Activated CD8-positive, alpha-beta T cell treated with anti-CD3 and anti-CD28 coated beads, Interleukin-2, amount 10 ng/mL, durations not matched to agents 7 days and 5 days (primary cell): ENCODE results near the gene GRM1. TPM values are rescaled to one million over a fixed set of nuclear protein-coding genes. Genes with fewer than 3 reads are reported as not detected.

ENCODE experiments used
- ATAC-seq: fragments of 150-1000 bp; cut with Tn5 transposase; one replicate; pipeline ENCODE4 v1.10.0; 2021; ENCODE audit warnings: moderate library complexity
- CTCF ChIA-PET: fragments of 350-600 bp; sonication (Branson Sonifier 250); formaldehyde crosslinking; loops from one replicate; lab custom pipeline; 2021; ENCODE audit warnings: antibody characterized with exemption; lab: Charles Lee
- POLR2A ChIA-PET: fragments of 350-600 bp; sonication (Branson Sonifier 250); formaldehyde crosslinking; loops from one replicate; lab custom pipeline; 2021; ENCODE audit warnings: antibody characterized with exemption; lab: Charles Lee
- DNase-seq: peaks from one replicate; pipeline ENCODE4 v3.0.0-alpha.2; 2020
- H3K27ac Mint-ChIP-seq: one replicate; pipeline ENCODE4 v1.8.0; 2021; ENCODE audit warnings: mild to moderate bottlenecking, mixed read lengths
- H3K27me3 Mint-ChIP-seq: one replicate; pipeline ENCODE4 v1.8.0; 2021; ENCODE audit warnings: low read depth, mixed read lengths
- H3K36me3 Mint-ChIP-seq: one replicate; pipeline ENCODE4 v1.8.0; 2021; ENCODE audit warnings: low read depth, mixed read lengths
- H3K4me1 Mint-ChIP-seq: one replicate; pipeline ENCODE4 v1.8.0; 2021; ENCODE audit warnings: low read depth, mixed read lengths
- H3K4me3 Mint-ChIP-seq: one replicate; pipeline ENCODE4 v1.8.0; 2021; ENCODE audit warnings: mild to moderate bottlenecking, mixed read lengths
- H3K9me3 Mint-ChIP-seq: one replicate; pipeline ENCODE4 v1.8.0; 2022; ENCODE audit warnings: mixed read lengths; ENCODE audit not compliant: insufficient read depth
- total RNA-seq, 2 experiments: library from RNA; stranded (reverse); gene quantifications; one replicate each; pipeline ENCODE4 v1.2.3, GENCODE V29; 2021

GRM1 gene
- total RNA-seq, 2 experiments from 2014 or later = not detected

DNA sequence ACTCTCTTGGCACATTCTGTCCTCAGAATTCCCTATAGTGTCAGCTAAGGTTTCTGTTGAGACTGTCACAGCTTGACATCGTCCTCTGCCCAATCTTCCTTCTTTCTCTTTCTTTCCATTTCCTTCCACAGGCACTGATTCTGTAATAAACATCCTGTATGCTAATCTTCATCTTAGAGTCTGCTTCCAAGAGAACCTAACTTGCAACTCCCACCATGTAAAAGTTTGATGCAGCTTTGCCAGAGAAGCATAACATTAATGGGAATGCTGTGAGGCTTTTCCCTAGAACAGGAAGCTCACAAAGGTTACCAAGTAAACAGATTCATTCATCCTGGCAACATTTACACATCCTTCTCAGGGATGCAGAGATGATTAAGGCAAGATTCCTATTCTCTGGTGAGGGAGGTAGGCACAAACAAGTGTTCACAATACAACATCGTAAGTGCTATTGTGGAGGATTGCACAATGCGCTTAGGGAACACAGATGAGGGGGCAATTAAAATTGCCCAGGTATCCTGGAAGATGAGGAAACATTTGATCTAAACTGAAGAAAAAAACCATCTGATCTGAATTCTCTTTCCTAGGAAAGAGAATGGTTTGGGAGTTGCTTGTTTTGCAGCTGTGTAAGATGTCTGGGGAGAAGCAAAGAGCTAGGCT, 74.7 kb downstream of the GRM1 start:
- ATAC-seq (no peak), DNase-seq (no peak)
- Mint-ChIP-seq H3K4me3 (no peak overlapping the region), H3K36me3 (no peaks in the 10 kb centered on the region), H3K27ac (no peak overlapping the region), H3K9me3 (no peaks in the 10 kb centered on the region), H3K27me3 (no peaks in the 10 kb centered on the region), H3K4me1 (no peaks in the 10 kb centered on the region)
- ChIA-PET CTCF (no interaction called here), POLR2A (no interaction called here)

- Mint-ChIP-seq H3K9me3 (no peaks in the 10 kb centered on the region), H3K27ac (no peak overlapping the region), H3K4me3 (no peak overlapping the region), H3K4me1 (no peaks in the 10 kb centered on the region), H3K36me3 (no peaks in the 10 kb centered on the region), H3K27me3 (no peaks in the 10 kb centered on the region)
- ATAC-seq = no peak
- DNase-seq = no peak
- ChIA-PET POLR2A (no interaction called here), CTCF (no interaction called here)
Observed at GRCh38 chr6:146106532-146106931, 77.7 kb downstream of the GRM1 start.

DNA sequence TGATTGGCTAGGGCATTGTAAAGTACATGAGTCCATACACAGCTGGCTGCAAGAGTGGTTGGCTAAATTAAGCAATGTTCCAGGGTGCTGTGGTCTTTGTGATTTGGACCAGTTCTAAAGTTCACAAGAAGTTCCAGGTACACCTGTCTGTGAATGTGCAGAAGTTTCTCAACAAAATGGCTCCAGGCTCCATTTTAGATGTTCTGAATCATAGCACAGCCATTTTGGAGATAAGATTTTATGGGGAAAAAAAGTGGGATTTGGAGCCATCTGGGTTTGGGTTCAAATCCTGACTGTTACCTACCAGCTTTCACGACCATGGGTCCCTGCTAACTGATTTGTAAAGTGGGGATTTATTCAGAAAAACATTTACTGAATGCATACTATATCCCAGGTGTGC, 82.1 kb downstream of the GRM1 start:
- no peak overlapping the region for H3K27ac Mint-ChIP-seq
- no peak overlapping the region for H3K4me3 Mint-ChIP-seq
- no peak for ATAC-seq
- no peaks in the 10 kb centered on the region for H3K36me3 Mint-ChIP-seq
- POLR2A ChIA-PET = no interaction called here
- no peaks in the 10 kb centered on the region for H3K4me1 Mint-ChIP-seq
- H3K27me3 Mint-ChIP-seq = no peaks in the 10 kb centered on the region
- no peak for DNase-seq
- H3K9me3 Mint-ChIP-seq = no peaks in the 10 kb centered on the region
- CTCF ChIA-PET = no interaction called here

DNA sequence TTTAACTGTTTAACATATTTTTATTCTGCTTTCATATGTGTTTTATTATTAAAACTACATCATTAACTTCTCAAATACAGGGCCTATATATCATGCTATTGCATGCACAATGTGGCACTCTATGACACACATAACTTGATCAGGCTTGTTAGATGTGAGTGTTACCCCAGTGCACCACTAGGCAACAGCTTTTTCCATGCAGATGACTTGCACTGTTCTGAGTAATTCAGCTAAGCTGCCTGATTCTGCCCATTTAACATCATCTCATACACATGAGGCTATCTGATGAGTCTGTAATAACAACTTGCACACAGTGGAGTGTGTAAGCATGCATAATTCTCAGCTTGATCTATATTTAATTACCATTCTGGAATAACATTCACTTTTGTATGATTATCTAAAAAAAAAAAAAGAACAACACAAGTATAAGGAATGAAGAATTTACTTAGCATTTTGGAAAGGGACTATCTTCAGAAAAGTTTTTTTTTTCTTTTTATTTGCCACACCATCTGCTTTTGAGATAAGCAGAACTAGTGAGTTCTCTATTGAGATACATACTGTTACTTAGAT, 83.1 kb downstream of the GRM1 start:
- POLR2A ChIA-PET = no interaction called here
- CTCF ChIA-PET = no interaction called here

GRCh38 chr6:146113084-146113623, 84.3 kb downstream of the GRM1 start:
- H3K27ac Mint-ChIP-seq = no peak overlapping the region
- H3K27me3 Mint-ChIP-seq = no peaks in the 10 kb centered on the region
- DNase-seq (no peak), ATAC-seq (no peak)
- no peaks in the 10 kb centered on the region for H3K4me1 Mint-ChIP-seq
- H3K4me3 Mint-ChIP-seq = no peak overlapping the region
- CTCF ChIA-PET = no interaction called here
- H3K36me3 Mint-ChIP-seq = no peaks in the 10 kb centered on the region
- POLR2A ChIA-PET = no interaction called here
- no peaks in the 10 kb centered on the region for H3K9me3 Mint-ChIP-seq

More for the DNA sequence above, 83.1 kb downstream of the GRM1 start:
- no peaks in the 10 kb centered on the region for H3K36me3 Mint-ChIP-seq
- H3K9me3 Mint-ChIP-seq = no peaks in the 10 kb centered on the region
- H3K4me1 Mint-ChIP-seq = no peaks in the 10 kb centered on the region
- H3K27me3 Mint-ChIP-seq = no peaks in the 10 kb centered on the region
- no peak overlapping the region for H3K27ac Mint-ChIP-seq
- H3K4me3 Mint-ChIP-seq = no peak overlapping the region
- ATAC-seq (no peak), DNase-seq (no peak)

DNA sequence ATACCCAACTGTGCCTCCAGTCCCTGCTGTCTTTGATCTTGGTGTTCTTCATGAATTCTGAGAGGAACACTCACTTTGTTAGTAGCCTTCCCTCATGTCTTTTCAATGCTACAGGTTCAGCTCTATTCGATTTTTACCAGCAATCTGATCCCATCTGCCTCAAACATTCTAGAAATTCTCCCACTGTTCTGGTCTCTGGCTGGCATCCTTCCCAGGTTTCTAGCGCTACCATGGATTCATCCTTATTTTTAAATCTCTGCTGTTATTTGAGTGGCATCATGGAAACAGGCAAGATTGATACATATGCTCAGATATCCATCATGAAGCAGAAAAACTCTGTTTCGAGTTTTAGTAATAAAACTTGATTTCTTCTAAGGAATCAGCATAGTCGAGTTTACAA, 94.8 kb downstream of the GRM1 start:
- no peaks in the 10 kb centered on the region for H3K4me1 Mint-ChIP-seq
- no peaks in the 10 kb centered on the region for H3K36me3 Mint-ChIP-seq
- no peak for ATAC-seq
- no peaks in the 10 kb centered on the region for H3K9me3 Mint-ChIP-seq
- no peak for DNase-seq
- ChIA-PET POLR2A (no interaction called here), CTCF (no interaction called here)
- H3K27me3 Mint-ChIP-seq = no peaks in the 10 kb centered on the region
- no peak overlapping the region for H3K27ac Mint-ChIP-seq
- no peak overlapping the region for H3K4me3 Mint-ChIP-seq

DNA sequence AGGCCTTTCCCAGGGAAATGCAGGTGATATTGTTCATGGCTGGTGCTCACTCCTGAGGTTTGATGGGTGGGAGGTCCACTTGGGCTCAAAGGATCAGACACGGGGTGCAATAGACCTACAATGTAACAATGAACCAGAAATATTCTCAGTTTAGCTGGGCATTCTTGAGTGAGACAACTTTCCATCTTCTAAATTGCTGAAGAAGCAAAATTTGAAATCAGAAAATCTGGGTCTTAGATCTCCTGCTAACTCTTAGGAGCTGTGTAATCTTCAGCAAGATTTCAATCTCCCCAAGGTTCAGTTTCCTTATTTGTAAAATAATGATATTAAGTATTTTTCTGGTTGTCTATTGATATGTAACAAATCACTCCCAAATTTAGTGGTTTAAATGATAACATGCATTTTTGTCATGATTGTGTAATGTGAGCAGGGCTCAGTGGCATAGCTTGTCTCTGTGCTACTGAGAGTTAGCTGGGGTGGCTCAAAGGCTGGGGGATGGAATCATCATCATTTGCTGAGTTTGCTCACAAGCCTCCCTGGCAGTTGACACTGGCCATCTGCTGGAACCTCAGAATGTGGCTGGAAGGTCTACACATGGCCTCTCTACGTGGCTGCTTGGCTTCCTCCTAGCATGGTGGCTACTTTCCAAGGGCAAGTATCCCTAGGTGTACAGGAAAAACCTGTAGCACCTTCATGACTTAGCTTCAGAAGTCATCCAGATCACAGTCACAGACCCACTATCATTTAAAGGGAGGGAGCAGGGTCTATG, 98.8 kb downstream of the GRM1 start:
- POLR2A ChIA-PET = no interaction called here
- no peaks in the 10 kb centered on the region for H3K9me3 Mint-ChIP-seq
- ATAC-seq = no peak
- no peak overlapping the region for H3K4me3 Mint-ChIP-seq
- no peaks in the 10 kb centered on the region for H3K27me3 Mint-ChIP-seq
- no peak overlapping the region for H3K27ac Mint-ChIP-seq
- no peaks in the 10 kb centered on the region for H3K36me3 Mint-ChIP-seq
- CTCF ChIA-PET = no interaction called here
- H3K4me1 Mint-ChIP-seq = no peaks in the 10 kb centered on the region
- DNase-seq = no peak

DNA sequence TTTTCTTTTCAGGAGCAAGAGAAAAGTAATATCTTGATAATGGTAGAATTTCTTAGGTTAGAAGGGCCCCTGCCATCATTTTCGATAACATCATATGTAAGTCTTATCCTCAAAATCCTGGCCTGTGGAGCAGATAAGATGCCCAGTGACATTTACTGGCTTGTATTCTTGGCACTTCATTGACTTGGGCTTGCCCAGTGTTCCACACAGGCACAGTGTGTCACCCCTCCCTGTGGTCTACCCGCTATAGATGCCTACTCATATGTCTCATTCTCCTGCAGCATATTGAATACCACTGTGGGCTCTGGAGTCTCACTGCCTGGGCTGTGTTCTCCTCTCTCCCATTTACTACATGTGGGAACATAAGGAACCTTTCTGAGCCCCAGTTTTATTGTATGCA, 105.0 kb downstream of the GRM1 start:
- H3K36me3 Mint-ChIP-seq = no peaks in the 10 kb centered on the region
- CTCF ChIA-PET = no interaction called here
- H3K27ac Mint-ChIP-seq = no peak overlapping the region
- POLR2A ChIA-PET = no interaction called here
- DNase-seq = no peak
- no peaks in the 10 kb centered on the region for H3K9me3 Mint-ChIP-seq
- ATAC-seq = no peak
- H3K4me1 Mint-ChIP-seq = no peaks in the 10 kb centered on the region
- H3K27me3 Mint-ChIP-seq = no peaks in the 10 kb centered on the region
- H3K4me3 Mint-ChIP-seq = no peak overlapping the region

GRCh38 chr6:146135167-146135566, 106.3 kb downstream of the GRM1 start:
- no peaks in the 10 kb centered on the region for H3K36me3 Mint-ChIP-seq
- POLR2A ChIA-PET = no interaction called here
- H3K4me3 Mint-ChIP-seq = no peak overlapping the region
- no peaks in the 10 kb centered on the region for H3K9me3 Mint-ChIP-seq
- H3K27me3 Mint-ChIP-seq = no peaks in the 10 kb centered on the region
- DNase-seq (no peak), ATAC-seq (no peak)
- CTCF ChIA-PET = no interaction called here
- H3K27ac Mint-ChIP-seq = no peak overlapping the region
- H3K4me1 Mint-ChIP-seq = no peaks in the 10 kb centered on the region

- no peaks in the 10 kb centered on the region for H3K4me1 Mint-ChIP-seq
- H3K27me3 Mint-ChIP-seq = no peaks in the 10 kb centered on the region
- CTCF ChIA-PET = no interaction called here
- H3K36me3 Mint-ChIP-seq = no peaks in the 10 kb centered on the region
- no peak for DNase-seq
- H3K9me3 Mint-ChIP-seq = no peaks in the 10 kb centered on the region
- H3K27ac Mint-ChIP-seq = no peak overlapping the region
- no peak for ATAC-seq
- POLR2A ChIA-PET = no interaction called here
- no peak overlapping the region for H3K4me3 Mint-ChIP-seq
Observed at GRCh38 chr6:146146836-146147235, 118.0 kb downstream of the GRM1 start.

GRCh38 chr6:146149770-146150169, 120.9 kb downstream of the GRM1 start:
- H3K9me3 Mint-ChIP-seq = no peaks in the 10 kb centered on the region
- DNase-seq (no peak), ATAC-seq (no peak)
- no peaks in the 10 kb centered on the region for H3K27me3 Mint-ChIP-seq
- POLR2A ChIA-PET = no interaction called here
- H3K4me3 Mint-ChIP-seq = no peak overlapping the region
- H3K27ac Mint-ChIP-seq = no peak overlapping the region
- no peaks in the 10 kb centered on the region for H3K36me3 Mint-ChIP-seq
- no peaks in the 10 kb centered on the region for H3K4me1 Mint-ChIP-seq
- CTCF ChIA-PET = no interaction called here

- Mint-ChIP-seq H3K36me3 (no peaks in the 10 kb centered on the region), H3K4me3 (no peak overlapping the region), H3K9me3 (no peaks in the 10 kb centered on the region), H3K4me1 (no peaks in the 10 kb centered on the region), H3K27ac (no peak overlapping the region), H3K27me3 (no peaks in the 10 kb centered on the region)
- POLR2A ChIA-PET = no interaction called here
- ATAC-seq (no peak), DNase-seq (no peak)
- CTCF ChIA-PET = no interaction called here
Observed at GRCh38 chr6:146153040-146153758, 124.3 kb downstream of the GRM1 start.
